Measurements from ENCODE around the gene ANKRD37.

ANKRD37 gene

DNA sequence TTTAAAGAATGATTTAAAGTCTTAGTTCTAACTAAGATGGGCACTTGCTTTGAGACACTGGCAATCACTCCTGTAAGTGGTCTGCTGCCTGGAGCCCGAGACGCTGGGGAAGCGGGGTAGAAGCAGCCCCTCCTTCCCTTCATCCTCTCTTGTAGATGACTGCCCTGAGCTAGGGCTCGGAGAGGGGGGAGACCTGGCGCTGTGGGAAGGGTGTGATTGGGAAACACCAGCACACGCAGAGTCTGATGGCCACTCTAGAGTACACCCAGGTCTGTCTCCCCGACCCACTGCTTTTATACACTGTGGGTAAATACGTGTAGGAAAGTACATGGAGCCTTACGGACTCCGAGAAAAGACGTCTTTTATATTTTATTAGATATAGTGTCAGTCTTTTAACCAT lies 24.9 kb upstream of the ANKRD37 start:
- DNase-seq: no peak
- no peak overlapping the region for H3K4me3 ChIP-seq (ENCODE audit: low read depth, low read length)
- TF ChIP-seq CTCF (IDR thresholded peaks at IDR 0.05; ENCODE audit: low read depth, low read length, missing control alignments): no peak
- H3K27me3 ChIP-seq (replicated peaks): no peaks in the 10 kb centered on the region
- in situ Hi-C loops (cut with HindIII; ENCODE audit: low pct_ligation_motif_present, low sequenced_read_pairs): no loop called here
- peaks cover 3% of the 10 kb centered on the region for H3K36me3 ChIP-seq (replicated peaks)
- no peak overlapping the region for H3K27ac ChIP-seq

DNA sequence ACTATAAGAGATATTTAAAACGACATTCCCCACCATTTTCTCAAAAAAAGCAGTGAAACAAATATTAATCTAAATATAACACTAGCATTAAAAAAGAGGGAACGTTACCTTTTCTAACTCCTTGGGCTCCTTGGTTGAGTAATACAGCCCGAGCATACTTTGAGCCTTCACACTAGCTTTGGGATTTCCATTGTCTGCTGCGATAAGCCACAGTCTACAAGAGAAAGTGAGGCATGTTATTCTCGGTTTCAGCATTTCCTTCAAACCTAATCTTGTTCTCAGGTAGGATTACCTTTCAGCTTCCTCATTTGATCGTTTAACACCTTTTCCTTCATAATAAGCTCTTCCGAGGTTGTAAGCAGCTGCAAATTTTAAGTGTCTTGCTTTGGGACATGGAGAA lies 22.6 kb upstream of the ANKRD37 start:
- DNase-seq: no peak
- Histone ChIP-seq H3K27me3 (replicated peaks) (no peaks in the 10 kb centered on the region), H3K36me3 (replicated peaks) (peaks cover 3% of the 10 kb centered on the region), H3K27ac (no peak overlapping the region), H3K4me3 (ENCODE audit: low read depth, low read length) (no peak overlapping the region)
- no peak for TF ChIP-seq CTCF (IDR thresholded peaks at IDR 0.05; ENCODE audit: low read depth, low read length, missing control alignments)
- in situ Hi-C loops (cut with HindIII; ENCODE audit: low pct_ligation_motif_present, low sequenced_read_pairs): no loop called here

- no peaks in the 10 kb centered on the region for H3K27me3 ChIP-seq (replicated peaks)
- H3K4me3 ChIP-seq (ENCODE audit: low read depth, low read length): no peak overlapping the region
- no peak overlapping the region for H3K27ac ChIP-seq
- TF ChIP-seq CTCF (IDR thresholded peaks at IDR 0.05; ENCODE audit: low read depth, low read length, missing control alignments): no peak
- in situ Hi-C loops (cut with HindIII; ENCODE audit: low pct_ligation_motif_present, low sequenced_read_pairs): no loop called here
- peaks cover 3% of the 10 kb centered on the region for H3K36me3 ChIP-seq (replicated peaks)
- DNase-seq: no peak
Measured at GRCh38 chr4:185374573-185374972, 22.1 kb upstream of the ANKRD37 start.

DNA sequence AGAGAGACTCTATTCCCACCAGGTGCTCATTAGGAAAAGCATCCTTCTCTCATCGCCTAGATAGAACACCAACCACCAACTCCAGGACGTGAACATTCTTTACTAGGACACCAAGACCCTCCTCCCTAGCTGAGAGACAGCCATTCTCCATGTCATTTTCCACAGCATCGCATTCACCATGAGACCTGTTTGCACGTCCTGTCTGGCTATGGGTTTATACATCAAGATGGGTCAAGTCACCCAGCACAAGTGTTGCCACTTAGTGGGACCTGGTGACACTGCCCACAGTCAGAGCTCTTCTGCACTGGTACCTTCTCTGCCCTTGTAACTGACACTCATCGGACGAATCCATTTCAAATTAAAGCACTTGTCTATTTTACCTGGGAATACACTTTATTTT lies 18.4 kb upstream of the ANKRD37 start:
- no peaks in the 10 kb centered on the region for H3K27me3 ChIP-seq (replicated peaks)
- DNase-seq: no peak
- in situ Hi-C loops (cut with HindIII; ENCODE audit: low pct_ligation_motif_present, low sequenced_read_pairs): no loop called here
- H3K27ac ChIP-seq: no peak overlapping the region
- H3K36me3 ChIP-seq (replicated peaks): no peaks in the 10 kb centered on the region
- H3K4me3 ChIP-seq (ENCODE audit: low read depth, low read length): no peak overlapping the region
- TF ChIP-seq CTCF (IDR thresholded peaks at IDR 0.05; ENCODE audit: low read depth, low read length, missing control alignments): no peak

GRCh38 chr4:185379326-185380295 lies 17.0 kb upstream of the ANKRD37 start:
- Histone ChIP-seq H3K27ac (no peak overlapping the region), H3K27me3 (replicated peaks) (no peaks in the 10 kb centered on the region), H3K4me3 (ENCODE audit: low read depth, low read length) (no peak overlapping the region), H3K36me3 (replicated peaks) (no peaks in the 10 kb centered on the region)
- in situ Hi-C loops (cut with HindIII; ENCODE audit: low pct_ligation_motif_present, low sequenced_read_pairs): no loop called here
- TF ChIP-seq CTCF (IDR thresholded peaks at IDR 0.05; ENCODE audit: low read depth, low read length, missing control alignments): no peak
- no peak for DNase-seq
